Neutrophil (primary cell): ENCODE data around the gene POFUT2.

Experiments
- H3K27ac ChIP-seq: fragments of 200-600 bp; sonication (generic); 2 replicates; pipeline ENCODE4 v1.5.1; 2016; ENCODE audit warnings: mild to moderate bottlenecking, moderate library complexity
- H3K27me3 ChIP-seq: fragments of 200-600 bp; sonication (generic); 2 replicates; pipeline ENCODE4 v1.6.0; 2016; ENCODE audit warnings: mild to moderate bottlenecking
- H3K36me3 ChIP-seq: fragments of 200-600 bp; sonication (generic); 2 replicates; pipeline ENCODE4 v1.5.1; 2017
- H3K4me1 ChIP-seq, 2 experiments: fragments of 200-600 bp in 1 of 2; sonication (generic) in 1 of 2; 1 replicate in 1 of 2; 2 replicates in 1 of 2; pipeline versions ENCODE4 v1.5.1 to v1.6.1; 2013 to 2016; ENCODE audit warnings: low read depth in 1 of 2, low read length in 1 of 2, mild to moderate bottlenecking in 1 of 2, moderate library complexity in 1 of 2; ENCODE audit not compliant: control insufficient read depth in 1 of 2, insufficient read depth in 1 of 2
- H3K4me3 ChIP-seq, 2 experiments: fragments of 200-600 bp in 1 of 2; sonication (generic) in 1 of 2; 1 replicate in 1 of 2; 2 replicates in 1 of 2; pipeline ENCODE4 v1.5.1; 2013 to 2016; ENCODE audit warnings: low read depth in 1 of 2, low read length in 1 of 2, mild to moderate bottlenecking in 1 of 2, moderate library complexity in 1 of 2
- H3K9me3 ChIP-seq: fragments of 200-600 bp; sonication (generic); 2 replicates; pipeline ENCODE4 v1.5.1; 2016
- TF ChIP-seq, protein P1 (sequence below): fragments of 200-600 bp; sonication (generic); IDR thresholded peaks from 2 replicates; pipeline ENCODE4 v1.5.1; 2016; ENCODE audit warnings: antibody characterized with exemption

Gene POFUT2

DNA sequence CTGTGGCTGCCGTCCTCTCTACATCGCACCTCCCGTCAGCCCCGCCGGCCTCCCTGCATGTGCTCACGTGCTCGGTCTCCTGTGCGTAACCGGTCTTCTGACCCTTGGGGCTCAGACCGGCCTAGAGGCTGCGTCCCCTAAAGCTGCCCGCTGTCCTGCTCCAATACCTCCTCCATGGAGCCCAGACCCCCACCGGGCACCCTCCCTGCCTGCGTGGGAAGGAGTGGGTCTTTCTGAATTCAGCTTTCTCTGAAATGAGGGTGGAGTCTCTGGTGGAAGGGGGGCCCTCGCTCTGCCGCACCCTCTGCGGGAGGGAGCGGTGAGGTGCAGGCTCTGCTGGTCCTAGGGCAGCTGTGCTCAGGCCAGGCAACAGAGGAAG is 18.7 kb upstream of the POFUT2 start:
- Histone ChIP-seq H3K27me3 (peaks cover 22% of the 10 kb centered on the region), H3K27ac (no peak overlapping the region), H3K9me3 (no peaks in the 10 kb centered on the region), H3K36me3 (no peaks in the 10 kb centered on the region), H3K4me3 (no peak overlapping the region), H3K4me1 (peaks cover 4 to 14% of the 10 kb centered on the region in 2 experiments)
- TF ChIP-seq, protein P1, sequence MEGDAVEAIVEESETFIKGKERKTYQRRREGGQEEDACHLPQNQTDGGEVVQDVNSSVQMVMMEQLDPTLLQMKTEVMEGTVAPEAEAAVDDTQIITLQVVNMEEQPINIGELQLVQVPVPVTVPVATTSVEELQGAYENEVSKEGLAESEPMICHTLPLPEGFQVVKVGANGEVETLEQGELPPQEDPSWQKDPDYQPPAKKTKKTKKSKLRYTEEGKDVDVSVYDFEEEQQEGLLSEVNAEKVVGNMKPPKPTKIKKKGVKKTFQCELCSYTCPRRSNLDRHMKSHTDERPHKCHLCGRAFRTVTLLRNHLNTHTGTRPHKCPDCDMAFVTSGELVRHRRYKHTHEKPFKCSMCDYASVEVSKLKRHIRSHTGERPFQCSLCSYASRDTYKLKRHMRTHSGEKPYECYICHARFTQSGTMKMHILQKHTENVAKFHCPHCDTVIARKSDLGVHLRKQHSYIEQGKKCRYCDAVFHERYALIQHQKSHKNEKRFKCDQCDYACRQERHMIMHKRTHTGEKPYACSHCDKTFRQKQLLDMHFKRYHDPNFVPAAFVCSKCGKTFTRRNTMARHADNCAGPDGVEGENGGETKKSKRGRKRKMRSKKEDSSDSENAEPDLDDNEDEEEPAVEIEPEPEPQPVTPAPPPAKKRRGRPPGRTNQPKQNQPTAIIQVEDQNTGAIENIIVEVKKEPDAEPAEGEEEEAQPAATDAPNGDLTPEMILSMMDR: no peak

DNA sequence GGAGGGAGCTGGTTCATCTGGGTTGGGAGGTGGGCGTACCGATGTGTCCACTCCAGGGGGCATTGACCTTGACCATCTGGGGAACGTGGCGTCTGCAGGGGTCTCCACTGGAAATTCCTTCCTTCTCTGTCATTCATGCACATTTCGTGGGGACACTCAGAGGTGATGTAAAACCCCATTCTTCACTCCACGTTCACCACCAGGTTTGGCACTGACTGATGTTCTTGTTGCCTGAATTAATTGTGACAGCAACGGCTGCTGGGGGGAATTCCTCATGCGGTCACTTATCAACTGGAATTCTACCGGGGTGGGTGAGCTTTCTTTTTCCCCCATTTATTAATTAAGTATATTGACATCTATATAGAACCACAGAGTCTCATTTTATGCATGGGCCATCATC is 18.1 kb upstream of the POFUT2 start:
- peaks cover 4 to 14% of the 10 kb centered on the region in 2 experiments for H3K4me1 ChIP-seq
- peaks cover 22% of the 10 kb centered on the region for H3K27me3 ChIP-seq
- H3K27ac ChIP-seq: no peak overlapping the region
- H3K9me3 ChIP-seq: no peaks in the 10 kb centered on the region
- no peak overlapping the region for H3K4me3 ChIP-seq
- H3K36me3 ChIP-seq: no peaks in the 10 kb centered on the region
- TF ChIP-seq, protein P1: no peak

DNA sequence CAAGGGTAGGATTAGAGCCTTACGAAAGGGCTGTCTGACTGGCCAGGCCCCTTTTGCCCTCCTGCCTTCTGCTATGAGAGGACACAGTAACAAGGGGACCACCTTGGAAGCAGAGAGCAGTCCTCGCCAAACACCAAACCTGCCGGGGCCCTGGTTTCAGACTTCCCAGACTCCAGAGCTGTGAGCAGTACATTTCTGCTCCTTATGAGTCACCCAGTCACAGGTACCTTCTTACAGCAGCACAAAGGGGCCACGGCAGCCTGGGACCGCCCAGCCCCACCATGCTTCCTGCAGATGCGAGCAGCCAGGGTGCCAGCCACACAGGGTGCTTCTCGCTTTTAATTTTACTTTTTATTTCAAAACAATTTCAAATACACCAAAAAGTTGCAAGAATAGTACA is 17.2 kb upstream of the POFUT2 start:
- no peak overlapping the region for H3K4me3 ChIP-seq
- peaks cover 4 to 14% of the 10 kb centered on the region in 2 experiments for H3K4me1 ChIP-seq
- no peak overlapping the region for H3K27ac ChIP-seq
- H3K27me3 ChIP-seq: peaks cover 22% of the 10 kb centered on the region
- no peaks in the 10 kb centered on the region for H3K36me3 ChIP-seq
- H3K9me3 ChIP-seq: no peaks in the 10 kb centered on the region
- TF ChIP-seq, protein P1: no peak

DNA sequence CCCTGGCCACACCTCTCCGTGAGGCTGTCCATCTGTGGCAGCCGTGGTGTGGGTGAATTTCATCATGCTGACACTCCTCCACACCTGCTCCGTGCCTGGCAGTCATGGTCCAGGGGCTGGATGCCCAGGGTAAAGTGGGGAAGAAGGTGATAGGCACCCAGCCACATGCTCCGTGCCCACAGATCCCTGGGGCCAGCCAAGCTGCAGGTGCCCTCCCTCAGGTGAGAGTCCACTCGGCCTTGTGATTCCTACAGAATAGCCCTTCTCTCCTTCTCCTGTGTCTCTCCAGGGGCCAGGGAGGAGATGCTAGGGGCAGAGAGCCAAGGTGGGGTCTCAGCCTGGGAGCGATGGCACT is 16.8 kb upstream of the POFUT2 start:
- H3K9me3 ChIP-seq: no peaks in the 10 kb centered on the region
- no peak overlapping the region for H3K27ac ChIP-seq
- peaks cover 22% of the 10 kb centered on the region for H3K27me3 ChIP-seq
- peaks cover 4 to 14% of the 10 kb centered on the region in 2 experiments for H3K4me1 ChIP-seq
- TF ChIP-seq, protein P1: no peak
- no peaks in the 10 kb centered on the region for H3K36me3 ChIP-seq
- no peak overlapping the region for H3K4me3 ChIP-seq

DNA sequence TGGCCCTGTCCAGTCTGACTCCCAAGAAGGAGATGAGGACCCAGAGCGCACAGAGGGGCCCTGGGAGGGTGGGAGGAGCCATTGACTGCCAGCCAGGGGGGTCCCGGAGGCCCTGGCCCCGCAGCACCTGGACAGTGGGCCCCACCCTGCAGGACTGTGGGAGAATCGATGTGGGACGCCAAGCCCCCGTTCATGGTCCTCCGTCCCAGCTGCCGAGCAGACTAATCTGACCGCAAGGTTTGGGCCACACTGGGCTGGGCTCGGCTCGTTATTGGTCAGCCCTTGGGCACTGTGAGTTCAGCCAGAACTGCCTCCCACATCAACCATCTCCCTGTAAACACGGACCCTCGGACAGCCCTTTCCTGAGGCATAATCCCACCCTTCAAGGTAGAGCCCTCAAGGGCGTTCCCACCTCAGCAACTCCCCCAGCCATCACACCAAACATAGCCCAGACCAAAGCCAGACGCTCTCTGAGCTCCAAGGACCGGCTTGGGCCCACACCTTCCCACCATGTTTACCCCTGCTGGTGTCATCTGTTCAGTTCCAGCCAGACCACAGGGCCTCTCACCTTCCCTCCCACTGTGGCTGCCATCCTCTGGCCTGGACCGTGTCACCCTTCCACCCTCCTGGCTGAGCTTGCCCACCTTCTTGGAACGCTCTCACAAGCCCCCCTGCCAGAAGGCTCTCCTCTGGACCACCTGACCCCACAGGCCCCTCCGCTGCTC is 16.2 kb upstream of the POFUT2 start:
- no peaks in the 10 kb centered on the region for H3K9me3 ChIP-seq
- peaks cover 19% of the 10 kb centered on the region for H3K27me3 ChIP-seq
- no peak overlapping the region for H3K27ac ChIP-seq
- no peaks in the 10 kb centered on the region for H3K36me3 ChIP-seq
- TF ChIP-seq, protein P1: no peak
- no peak overlapping the region for H3K4me3 ChIP-seq
- H3K4me1 ChIP-seq: peaks cover 4 to 9% of the 10 kb centered on the region in 2 experiments
